Thyroid gland (tissue), 4 donors: Measurements from ENCODE around the gene NFIB.

Source experiments
- CTCF ChIP-seq, 6 experiments: fragments of 200-600 bp in 3 of 6; fragments of 450-650 bp in 3 of 6; sonication (generic) in 3 of 6; IDR thresholded peaks; one replicate each; pipeline ENCODE4 v1.5.1; 2016 to 2019; ENCODE audit warnings: antibody characterized with exemption in 6 of 6, mild to moderate bottlenecking in 2 of 6, inconsistent platforms in 1 of 6, moderate library complexity in 1 of 6
- POLR2A ChIP-seq, 2 donors: fragments of 450-650 bp; IDR thresholded peaks; one replicate each; pipeline ENCODE4 v1.6.1; 2017; ENCODE audit warnings: antibody characterized with exemption in 2 of 2, mild to moderate bottlenecking in 2 of 2, moderate library complexity in 1 of 2

GRCh38 chr9:14094491-14094890, 219.4 kb downstream of the NFIB start:
- no peak for TF ChIP-seq POLR2A (IDR thresholded peaks at IDR 0.05)
- TF ChIP-seq CTCF (IDR thresholded peaks at IDR 0.05), result no peak
